Measurements from ENCODE around the gene FBXL16. TPM values are rescaled to one million over a fixed set of nuclear protein-coding genes. Genes with fewer than 3 reads are reported as not detected.

Gene FBXL16
- total and polyA plus RNA-seq, 2 of the 13 experiments (the other 11 are each of a cell fraction or from before 2014, with no cell fraction given) = 0.22 to 2.0 TPM

DNA sequence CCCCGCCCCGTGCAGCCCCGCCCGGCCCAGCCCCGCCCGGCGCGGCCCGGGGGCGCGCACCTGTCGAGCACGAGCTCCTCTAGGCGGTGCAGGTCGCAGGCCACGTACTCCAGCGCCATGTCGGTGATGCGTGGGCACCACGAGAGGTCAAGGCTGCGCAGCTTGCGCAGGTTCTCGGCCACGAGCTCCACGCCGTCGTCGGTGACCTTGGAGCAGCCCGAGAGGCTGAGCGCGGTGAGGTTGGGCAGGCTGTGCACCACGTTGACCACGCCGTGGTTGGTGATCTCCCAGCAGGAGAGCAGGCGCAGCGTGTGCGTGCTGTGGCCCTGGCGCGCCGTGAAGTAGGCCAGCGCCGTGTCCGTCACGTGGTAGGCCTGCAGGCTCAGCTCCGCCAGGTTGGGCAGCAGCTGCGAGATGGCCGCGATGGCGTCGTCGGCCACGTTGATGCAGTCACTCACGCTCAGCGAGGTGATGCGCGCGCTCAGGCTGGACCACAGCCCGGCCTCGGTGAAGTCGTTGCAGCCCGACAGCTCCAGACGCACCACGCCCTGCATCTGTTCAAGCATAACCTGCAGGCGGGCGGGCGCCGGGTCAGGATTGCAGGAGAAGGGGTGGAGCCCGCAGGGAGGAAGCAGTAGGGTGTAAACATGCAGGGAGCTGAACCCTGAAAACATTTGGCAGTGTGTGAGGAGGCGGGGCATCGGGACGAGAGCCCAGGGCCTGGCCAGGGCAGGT lies 10.1 kb downstream of the FBXL16 start (continued):
- TF ChIP-seq, protein P1, sequence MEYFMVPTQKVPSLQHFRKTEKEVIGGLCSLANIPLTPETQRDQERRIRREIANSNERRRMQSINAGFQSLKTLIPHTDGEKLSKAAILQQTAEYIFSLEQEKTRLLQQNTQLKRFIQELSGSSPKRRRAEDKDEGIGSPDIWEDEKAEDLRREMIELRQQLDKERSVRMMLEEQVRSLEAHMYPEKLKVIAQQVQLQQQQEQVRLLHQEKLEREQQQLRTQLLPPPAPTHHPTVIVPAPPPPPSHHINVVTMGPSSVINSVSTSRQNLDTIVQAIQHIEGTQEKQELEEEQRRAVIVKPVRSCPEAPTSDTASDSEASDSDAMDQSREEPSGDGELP (IDR thresholded peaks at IDR 0.05; ENCODE audit: borderline replicate concordance, low read depth) = no peak
- TF ChIP-seq RFX5 (IDR thresholded peaks at IDR 0.05; ENCODE audit: low read depth, low read length) (no peak), GZF1 (CRISPR knock-in tag; IDR thresholded peaks at IDR 0.05) (no peak), ZNF782 (CRISPR knock-in tag; IDR thresholded peaks at IDR 0.05; ENCODE audit: borderline replicate concordance) (peak; percentile 26; the same call in 1 of the 2 replicates), HNF4A (CRISPR knock-in tag; IDR thresholded peaks at IDR 0.05) (no peak), ZNF253 (CRISPR knock-in tag; IDR thresholded peaks at IDR 0.05; ENCODE audit: borderline replicate concordance) (peak; percentile 92; the same call in 1 of the 2 replicates), HIVEP1 (CRISPR knock-in tag; IDR thresholded peaks at IDR 0.05) (no peak), HDAC6 (IDR thresholded peaks at IDR 0.05; ENCODE audit: low read depth, low read length) (no peak), U2AF1 (optimal IDR thresholded peaks at IDR 0.05; ENCODE audit: low read depth, low read length) (no peak), ZNF556 (CRISPR knock-in tag; IDR thresholded peaks at IDR 0.05; ENCODE audit: borderline replicate concordance) (no peak), GFI1 (CRISPR knock-in tag; IDR thresholded peaks at IDR 0.05; ENCODE audit: borderline replicate concordance) (no peak), GLI4 (CRISPR knock-in tag; IDR thresholded peaks at IDR 0.05; ENCODE audit: borderline replicate concordance) (no peak), ZNF780A (CRISPR knock-in tag; IDR thresholded peaks at IDR 0.05) (no peak; the same call in 1 of the 2 replicates), SRSF1 (optimal IDR thresholded peaks at IDR 0.05; ENCODE audit: low read depth, low read length) (no peak), ZNF557 (CRISPR knock-in tag; IDR thresholded peaks at IDR 0.05) (no peak)
- TF ChIP-seq, protein P2, sequence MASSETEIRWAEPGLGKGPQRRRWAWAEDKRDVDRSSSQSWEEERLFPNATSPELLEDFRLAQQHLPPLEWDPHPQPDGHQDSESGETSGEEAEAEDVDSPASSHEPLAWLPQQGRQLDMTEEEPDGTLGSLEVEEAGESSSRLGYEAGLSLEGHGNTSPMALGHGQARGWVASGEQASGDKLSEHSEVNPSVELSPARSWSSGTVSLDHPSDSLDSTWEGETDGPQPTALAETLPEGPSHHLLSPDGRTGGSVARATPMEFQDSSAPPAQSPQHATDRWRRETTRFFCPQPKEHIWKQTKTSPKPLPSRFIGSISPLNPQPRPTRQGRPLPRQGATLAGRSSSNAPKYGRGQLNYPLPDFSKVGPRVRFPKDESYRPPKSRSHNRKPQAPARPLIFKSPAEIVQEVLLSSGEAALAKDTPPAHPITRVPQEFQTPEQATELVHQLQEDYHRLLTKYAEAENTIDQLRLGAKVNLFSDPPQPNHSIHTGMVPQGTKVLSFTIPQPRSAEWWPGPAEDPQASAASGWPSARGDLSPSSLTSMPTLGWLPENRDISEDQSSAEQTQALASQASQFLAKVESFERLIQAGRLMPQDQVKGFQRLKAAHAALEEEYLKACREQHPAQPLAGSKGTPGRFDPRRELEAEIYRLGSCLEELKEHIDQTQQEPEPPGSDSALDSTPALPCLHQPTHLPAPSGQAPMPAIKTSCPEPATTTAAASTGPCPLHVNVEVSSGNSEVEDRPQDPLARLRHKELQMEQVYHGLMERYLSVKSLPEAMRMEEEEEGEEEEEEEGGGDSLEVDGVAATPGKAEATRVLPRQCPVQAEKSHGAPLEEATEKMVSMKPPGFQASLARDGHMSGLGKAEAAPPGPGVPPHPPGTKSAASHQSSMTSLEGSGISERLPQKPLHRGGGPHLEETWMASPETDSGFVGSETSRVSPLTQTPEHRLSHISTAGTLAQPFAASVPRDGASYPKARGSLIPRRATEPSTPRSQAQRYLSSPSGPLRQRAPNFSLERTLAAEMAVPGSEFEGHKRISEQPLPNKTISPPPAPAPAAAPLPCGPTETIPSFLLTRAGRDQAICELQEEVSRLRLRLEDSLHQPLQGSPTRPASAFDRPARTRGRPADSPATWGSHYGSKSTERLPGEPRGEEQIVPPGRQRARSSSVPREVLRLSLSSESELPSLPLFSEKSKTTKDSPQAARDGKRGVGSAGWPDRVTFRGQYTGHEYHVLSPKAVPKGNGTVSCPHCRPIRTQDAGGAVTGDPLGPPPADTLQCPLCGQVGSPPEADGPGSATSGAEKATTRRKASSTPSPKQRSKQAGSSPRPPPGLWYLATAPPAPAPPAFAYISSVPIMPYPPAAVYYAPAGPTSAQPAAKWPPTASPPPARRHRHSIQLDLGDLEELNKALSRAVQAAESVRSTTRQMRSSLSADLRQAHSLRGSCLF (CRISPR knock-in tag; IDR thresholded peaks at IDR 0.05; ENCODE audit: borderline replicate concordance) = no peak
- TF ChIP-seq, protein P3, sequence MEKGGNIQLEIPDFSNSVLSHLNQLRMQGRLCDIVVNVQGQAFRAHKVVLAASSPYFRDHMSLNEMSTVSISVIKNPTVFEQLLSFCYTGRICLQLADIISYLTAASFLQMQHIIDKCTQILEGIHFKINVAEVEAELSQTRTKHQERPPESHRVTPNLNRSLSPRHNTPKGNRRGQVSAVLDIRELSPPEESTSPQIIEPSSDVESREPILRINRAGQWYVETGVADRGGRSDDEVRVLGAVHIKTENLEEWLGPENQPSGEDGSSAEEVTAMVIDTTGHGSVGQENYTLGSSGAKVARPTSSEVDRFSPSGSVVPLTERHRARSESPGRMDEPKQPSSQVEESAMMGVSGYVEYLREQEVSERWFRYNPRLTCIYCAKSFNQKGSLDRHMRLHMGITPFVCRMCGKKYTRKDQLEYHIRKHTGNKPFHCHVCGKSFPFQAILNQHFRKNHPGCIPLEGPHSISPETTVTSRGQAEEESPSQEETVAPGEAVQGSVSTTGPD (CRISPR knock-in tag; IDR thresholded peaks at IDR 0.05) = no peak
- TF ChIP-seq, protein P4, sequence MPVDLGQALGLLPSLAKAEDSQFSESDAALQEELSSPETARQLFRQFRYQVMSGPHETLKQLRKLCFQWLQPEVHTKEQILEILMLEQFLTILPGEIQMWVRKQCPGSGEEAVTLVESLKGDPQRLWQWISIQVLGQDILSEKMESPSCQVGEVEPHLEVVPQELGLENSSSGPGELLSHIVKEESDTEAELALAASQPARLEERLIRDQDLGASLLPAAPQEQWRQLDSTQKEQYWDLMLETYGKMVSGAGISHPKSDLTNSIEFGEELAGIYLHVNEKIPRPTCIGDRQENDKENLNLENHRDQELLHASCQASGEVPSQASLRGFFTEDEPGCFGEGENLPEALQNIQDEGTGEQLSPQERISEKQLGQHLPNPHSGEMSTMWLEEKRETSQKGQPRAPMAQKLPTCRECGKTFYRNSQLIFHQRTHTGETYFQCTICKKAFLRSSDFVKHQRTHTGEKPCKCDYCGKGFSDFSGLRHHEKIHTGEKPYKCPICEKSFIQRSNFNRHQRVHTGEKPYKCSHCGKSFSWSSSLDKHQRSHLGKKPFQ (CRISPR knock-in tag; IDR thresholded peaks at IDR 0.05; ENCODE audit: insufficient replicate concordance) = no peak
- TF ChIP-seq, protein P5, sequence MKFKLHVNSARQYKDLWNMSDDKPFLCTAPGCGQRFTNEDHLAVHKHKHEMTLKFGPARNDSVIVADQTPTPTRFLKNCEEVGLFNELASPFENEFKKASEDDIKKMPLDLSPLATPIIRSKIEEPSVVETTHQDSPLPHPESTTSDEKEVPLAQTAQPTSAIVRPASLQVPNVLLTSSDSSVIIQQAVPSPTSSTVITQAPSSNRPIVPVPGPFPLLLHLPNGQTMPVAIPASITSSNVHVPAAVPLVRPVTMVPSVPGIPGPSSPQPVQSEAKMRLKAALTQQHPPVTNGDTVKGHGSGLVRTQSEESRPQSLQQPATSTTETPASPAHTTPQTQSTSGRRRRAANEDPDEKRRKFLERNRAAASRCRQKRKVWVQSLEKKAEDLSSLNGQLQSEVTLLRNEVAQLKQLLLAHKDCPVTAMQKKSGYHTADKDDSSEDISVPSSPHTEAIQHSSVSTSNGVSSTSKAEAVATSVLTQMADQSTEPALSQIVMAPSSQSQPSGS (CRISPR knock-in tag; IDR thresholded peaks at IDR 0.05) = no peak
